ENCODE data around the gene RRP1B. TPM values are rescaled to one million over a fixed set of nuclear protein-coding genes. Genes with fewer than 3 reads are reported as not detected.

The RRP1B gene
- total and polyA plus RNA-seq, 2 of the 13 experiments (the other 11 are each of a cell fraction or from before 2014, with no cell fraction given), result 16.3 to 46.2 TPM

DNA sequence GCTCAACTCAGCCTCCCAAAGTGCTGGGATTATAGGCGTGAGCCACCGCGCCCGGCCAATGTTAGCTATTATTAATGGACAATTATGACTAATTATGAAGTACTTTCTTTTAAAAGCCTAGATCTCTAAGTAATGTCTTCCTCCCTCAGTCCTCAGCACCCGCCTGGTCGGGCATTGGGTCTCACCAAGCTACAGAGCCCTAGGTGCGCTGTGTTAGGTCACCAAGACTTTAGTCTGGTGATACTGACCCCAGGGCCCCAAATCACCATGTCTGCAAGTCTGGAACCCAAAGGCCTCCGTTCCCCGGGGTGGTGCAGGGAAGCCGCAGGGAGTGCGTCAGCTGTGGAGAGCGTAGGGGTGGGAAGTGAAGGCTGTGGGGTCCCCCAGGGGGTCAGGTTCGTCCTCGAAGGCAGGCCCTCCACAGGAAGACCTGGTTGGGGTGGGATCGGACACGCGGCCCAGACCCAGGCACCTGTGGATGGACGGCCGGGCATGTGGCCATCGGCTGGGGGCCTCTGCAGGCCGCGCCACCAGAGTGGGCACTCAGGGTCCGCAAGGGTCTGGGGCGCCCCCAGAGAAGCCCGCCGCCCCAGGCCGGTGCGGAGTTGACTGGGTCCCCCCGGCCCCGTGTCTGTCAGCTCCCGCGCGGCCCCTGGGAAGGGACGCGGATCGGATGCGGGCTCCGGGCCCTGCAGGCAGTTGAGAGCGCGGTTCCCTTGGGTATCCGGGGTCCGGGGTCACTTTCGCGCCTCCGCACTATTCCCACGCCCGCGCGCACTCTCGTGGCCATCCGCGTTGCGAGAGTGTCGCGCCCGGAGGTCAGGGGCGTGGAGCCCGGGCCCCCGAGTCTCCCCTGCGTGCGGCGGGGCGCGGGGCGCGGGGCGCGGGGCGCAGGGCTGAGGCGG, 58.9 kb downstream of the RRP1B start:
- CTCF ChIA-PET (ENCODE audit: low intra/inter-chr PET ratio, low total read pairs), result no interaction called here
- Histone ChIP-seq H3K36me3 (replicated peaks in 1 of 2; ENCODE audit: control insufficient read depth in 1 of 2, insufficient read depth in 2 of 2, low read length in 2 of 2) (peaks cover 2 to 7% of the 10 kb centered on the region in 2 experiments; a peak in 3 of 5 replicates), H3K79me2 (ENCODE audit: insufficient read depth, low read length) (peaks cover 39% of the 10 kb centered on the region), H3K9me3 (ENCODE audit: low read length) (no peaks in the 10 kb centered on the region), H3K9ac (ENCODE audit: insufficient read depth, low read depth, low read length) (peak overlapping the region; percentile 93), H3K4me1 (ENCODE audit: insufficient read depth, low read length) (peaks cover 45% of the 10 kb centered on the region), H3K27ac (ENCODE audit: extremely low read length, insufficient read depth, low read length) (peak overlapping the region; percentile 63), H3K27me3 (ENCODE audit: control insufficient read depth in 1 of 2, insufficient read depth in 2 of 2, low read length in 2 of 2) (peaks cover 2 to 4% of the 10 kb centered on the region in 2 experiments; a peak in 2 of 5 replicates), H3K4me3 (replicated peaks in 1 of 3; ENCODE audit: insufficient read depth in 1 of 3, low read depth in 2 of 3, low read length in 3 of 3) (peak overlapping the region; percentile 79 to 97 (median 91)), H2AFZ (ENCODE audit: low read length) (no peak overlapping the region), H4K20me1 (ENCODE audit: insufficient read depth, low read length) (peaks cover 27% of the 10 kb centered on the region), H3K4me2 (ENCODE audit: low read depth, low read length) (peak overlapping the region; percentile 76)
- ATAC-seq (peak; percentile 4), DNase-seq (ENCODE audit: low spot score) (no peak), FAIRE-seq (no peak)
- 93% methylated on average over 10 of the region's 70 CpGs for WGBS (ENCODE audit: low lambda C conversion rate)
- TSS peak; percentile 82 for BruUV-seq (replicated peaks)
- intact Hi-C loops (cut with micrococcal nuclease; ENCODE audit: unreplicated experiment), result no loop called here
- in situ Hi-C loops (cut with HindIII; ENCODE audit: extremely low pct_ligation_motif_present, low pct_unique_long_range_greater_than_20kb), result no loop called here
- POLR2A ChIA-PET, result interaction anchor here (2.7 kb wide), 1 partner anchor 10 kb away, joined by 43 read pairs; no protein-coding TSS in a partner anchor
- TF ChIP-seq FOXK1 (CRISPR knock-in tag; IDR thresholded peaks at IDR 0.05; ENCODE audit: borderline replicate concordance, low read depth) (no peak), KLF12 (CRISPR knock-in tag; IDR thresholded peaks at IDR 0.05; ENCODE audit: borderline replicate concordance) (0 out of 2 replicates have a peak, but pooled peaks have one; percentile 21), ZNF337 (CRISPR knock-in tag; IDR thresholded peaks at IDR 0.05; ENCODE audit: borderline replicate concordance, low read depth) (0 out of 2 replicates have a peak, but pooled peaks have one; percentile 33), HOXA3 (CRISPR knock-in tag; IDR thresholded peaks at IDR 0.05) (peak; percentile 16; the same call in 1 of the 2 replicates), NKX3-1 (CRISPR knock-in tag; IDR thresholded peaks at IDR 0.05) (no peak), ZFAT (CRISPR knock-in tag; conservative IDR thresholded peaks at IDR 0.05) (0 out of 2 replicates have a peak, but pooled peaks have one; percentile 41), HOXD1 (CRISPR knock-in tag; IDR thresholded peaks at IDR 0.05) (no peak), ZNF101 (CRISPR knock-in tag; IDR thresholded peaks at IDR 0.05; ENCODE audit: borderline replicate concordance, low read depth) (no peak), ZSCAN21 (CRISPR knock-in tag; IDR thresholded peaks at IDR 0.05; ENCODE audit: borderline replicate concordance) (peak; percentile 32; the same call in 1 of the 2 replicates)
- TF ChIP-seq, protein P1, sequence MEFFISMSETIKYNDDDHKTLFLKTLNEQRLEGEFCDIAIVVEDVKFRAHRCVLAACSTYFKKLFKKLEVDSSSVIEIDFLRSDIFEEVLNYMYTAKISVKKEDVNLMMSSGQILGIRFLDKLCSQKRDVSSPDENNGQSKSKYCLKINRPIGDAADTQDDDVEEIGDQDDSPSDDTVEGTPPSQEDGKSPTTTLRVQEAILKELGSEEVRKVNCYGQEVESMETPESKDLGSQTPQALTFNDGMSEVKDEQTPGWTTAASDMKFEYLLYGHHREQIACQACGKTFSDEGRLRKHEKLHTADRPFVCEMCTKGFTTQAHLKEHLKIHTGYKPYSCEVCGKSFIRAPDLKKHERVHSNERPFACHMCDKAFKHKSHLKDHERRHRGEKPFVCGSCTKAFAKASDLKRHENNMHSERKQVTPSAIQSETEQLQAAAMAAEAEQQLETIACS (CRISPR knock-in tag; IDR thresholded peaks at IDR 0.05), result 0 out of 2 replicates have a peak, but pooled peaks have one; percentile 57
- TF ChIP-seq, protein P2, sequence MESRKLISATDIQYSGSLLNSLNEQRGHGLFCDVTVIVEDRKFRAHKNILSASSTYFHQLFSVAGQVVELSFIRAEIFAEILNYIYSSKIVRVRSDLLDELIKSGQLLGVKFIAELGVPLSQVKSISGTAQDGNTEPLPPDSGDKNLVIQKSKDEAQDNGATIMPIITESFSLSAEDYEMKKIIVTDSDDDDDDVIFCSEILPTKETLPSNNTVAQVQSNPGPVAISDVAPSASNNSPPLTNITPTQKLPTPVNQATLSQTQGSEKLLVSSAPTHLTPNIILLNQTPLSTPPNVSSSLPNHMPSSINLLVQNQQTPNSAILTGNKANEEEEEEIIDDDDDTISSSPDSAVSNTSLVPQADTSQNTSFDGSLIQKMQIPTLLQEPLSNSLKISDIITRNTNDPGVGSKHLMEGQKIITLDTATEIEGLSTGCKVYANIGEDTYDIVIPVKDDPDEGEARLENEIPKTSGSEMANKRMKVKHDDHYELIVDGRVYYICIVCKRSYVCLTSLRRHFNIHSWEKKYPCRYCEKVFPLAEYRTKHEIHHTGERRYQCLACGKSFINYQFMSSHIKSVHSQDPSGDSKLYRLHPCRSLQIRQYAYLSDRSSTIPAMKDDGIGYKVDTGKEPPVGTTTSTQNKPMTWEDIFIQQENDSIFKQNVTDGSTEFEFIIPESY (CRISPR knock-in tag; IDR thresholded peaks at IDR 0.05), result peak; percentile 45; the same call in 1 of the 2 replicates
- TF ChIP-seq, protein P3, sequence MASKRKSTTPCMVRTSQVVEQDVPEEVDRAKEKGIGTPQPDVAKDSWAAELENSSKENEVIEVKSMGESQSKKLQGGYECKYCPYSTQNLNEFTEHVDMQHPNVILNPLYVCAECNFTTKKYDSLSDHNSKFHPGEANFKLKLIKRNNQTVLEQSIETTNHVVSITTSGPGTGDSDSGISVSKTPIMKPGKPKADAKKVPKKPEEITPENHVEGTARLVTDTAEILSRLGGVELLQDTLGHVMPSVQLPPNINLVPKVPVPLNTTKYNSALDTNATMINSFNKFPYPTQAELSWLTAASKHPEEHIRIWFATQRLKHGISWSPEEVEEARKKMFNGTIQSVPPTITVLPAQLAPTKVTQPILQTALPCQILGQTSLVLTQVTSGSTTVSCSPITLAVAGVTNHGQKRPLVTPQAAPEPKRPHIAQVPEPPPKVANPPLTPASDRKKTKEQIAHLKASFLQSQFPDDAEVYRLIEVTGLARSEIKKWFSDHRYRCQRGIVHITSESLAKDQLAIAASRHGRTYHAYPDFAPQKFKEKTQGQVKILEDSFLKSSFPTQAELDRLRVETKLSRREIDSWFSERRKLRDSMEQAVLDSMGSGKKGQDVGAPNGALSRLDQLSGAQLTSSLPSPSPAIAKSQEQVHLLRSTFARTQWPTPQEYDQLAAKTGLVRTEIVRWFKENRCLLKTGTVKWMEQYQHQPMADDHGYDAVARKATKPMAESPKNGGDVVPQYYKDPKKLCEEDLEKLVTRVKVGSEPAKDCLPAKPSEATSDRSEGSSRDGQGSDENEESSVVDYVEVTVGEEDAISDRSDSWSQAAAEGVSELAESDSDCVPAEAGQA (IDR thresholded peaks at IDR 0.05; ENCODE audit: low read depth), result no peak
- TF ChIP-seq, protein P3 (CRISPR knock-in tag; IDR thresholded peaks at IDR 0.05; ENCODE audit: borderline replicate concordance), result 0 out of 2 replicates have a peak, but pooled peaks have one; percentile 16
